HG03565 (cell line): Measurements from ENCODE around the gene ABCC12.

Experiments used
- ATAC-seq: cut with Tn5 transposase; IDR thresholded peaks from one replicate; pipeline ENCODE4 v1.9.1; 2021; ENCODE audit warnings: mild to moderate bottlenecking, moderate library complexity; ENCODE audit not compliant: unreplicated experiment

ABCC12 gene

GRCh38 chr16:48133455-48134211 is 22.2 kb downstream of the ABCC12 start:
- ATAC-seq = no peak

GRCh38 chr16:48132696-48133095 is 23.1 kb downstream of the ABCC12 start:
- ATAC-seq = no peak

DNA sequence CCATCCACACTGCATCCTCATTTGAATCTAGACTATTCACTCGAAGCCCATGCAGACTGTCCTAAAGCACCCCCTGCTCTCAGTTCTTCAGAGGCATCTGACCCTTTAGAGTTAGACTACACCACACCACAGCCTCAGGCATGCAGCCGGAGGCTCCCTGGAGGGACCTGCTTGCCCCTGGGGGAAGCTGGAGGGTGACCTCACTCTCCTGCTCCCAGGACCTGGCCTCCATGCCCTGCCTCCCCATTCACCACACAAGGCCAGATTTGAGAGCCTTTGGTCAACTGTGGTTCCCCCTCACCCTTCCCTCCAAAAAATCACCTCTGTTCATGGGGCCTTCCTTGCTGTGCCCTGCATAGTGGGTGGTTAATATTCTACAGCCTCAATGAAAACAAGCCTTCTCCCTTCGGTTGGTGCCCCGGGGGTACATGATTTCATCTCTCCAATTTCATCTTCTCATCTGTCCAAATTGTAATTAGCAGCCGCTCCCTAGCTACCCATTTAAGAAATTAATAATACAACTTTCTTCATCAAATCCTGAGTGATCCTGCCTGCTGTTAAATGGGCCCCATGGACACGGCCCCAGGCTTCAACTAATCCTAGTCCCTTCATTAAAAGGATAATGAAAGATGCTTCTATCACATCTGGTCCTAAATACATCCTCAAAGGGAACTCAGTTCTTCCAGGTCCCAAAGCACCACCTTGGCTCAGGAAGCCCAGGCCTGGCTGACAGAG is 24.4 kb downstream of the ABCC12 start:
- ATAC-seq = no peak

- no peak for ATAC-seq
Observed at GRCh38 chr16:48129926-48130325, 25.9 kb downstream of the ABCC12 start.

DNA sequence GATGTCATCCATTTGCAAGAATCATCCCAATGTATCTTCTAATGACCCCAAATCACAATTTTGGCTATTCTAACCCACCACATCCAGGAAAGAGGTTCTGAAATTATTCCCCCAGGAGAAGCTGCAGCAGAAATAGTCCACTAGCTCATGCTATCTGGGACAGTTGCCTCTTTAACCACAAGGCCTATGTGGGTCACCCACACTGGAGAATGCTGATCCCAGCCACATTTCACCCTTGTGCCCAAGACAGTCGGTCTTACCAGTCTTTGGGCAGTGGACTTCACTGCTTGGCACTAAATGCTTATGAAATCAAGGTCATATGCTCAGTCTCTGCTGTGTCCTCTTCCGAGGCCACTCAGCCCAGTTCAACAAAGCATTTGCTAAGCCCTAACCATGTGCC is 27.0 kb downstream of the ABCC12 start:
- no peak for ATAC-seq

- no peak for ATAC-seq
Observed at GRCh38 chr16:48126801-48127644, 28.8 kb downstream of the ABCC12 start.

DNA sequence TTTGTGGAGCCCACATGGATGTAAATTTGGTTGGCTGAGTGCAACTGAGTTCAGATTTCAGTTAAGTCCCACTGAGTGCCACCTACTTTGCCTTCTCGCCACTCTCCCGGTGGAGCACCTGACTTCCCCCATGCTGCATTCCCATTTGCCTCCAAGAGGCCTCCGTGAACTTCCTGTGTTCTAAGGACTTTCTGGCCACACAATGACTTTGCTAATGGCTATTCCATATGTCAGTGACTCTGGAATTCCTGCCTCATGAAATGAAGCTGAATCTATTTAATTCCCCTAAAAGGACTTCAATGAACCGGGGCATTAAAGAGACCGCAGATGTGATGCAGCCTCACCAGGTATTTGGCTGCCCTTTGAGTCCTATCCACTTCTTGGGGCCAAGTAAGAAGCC is 29.9 kb downstream of the ABCC12 start:
- no peak for ATAC-seq

GRCh38 chr16:48124266-48124665 is 31.5 kb downstream of the ABCC12 start:
- no peak for ATAC-seq

- ATAC-seq = peak; percentile 82
Observed at GRCh38 chr16:48123104-48123788, 32.5 kb downstream of the ABCC12 start.

GRCh38 chr16:48121276-48121675 is 34.5 kb downstream of the ABCC12 start:
- no peak for ATAC-seq

- ATAC-seq = no peak
Observed at GRCh38 chr16:48118841-48119240, 37.0 kb downstream of the ABCC12 start.

DNA sequence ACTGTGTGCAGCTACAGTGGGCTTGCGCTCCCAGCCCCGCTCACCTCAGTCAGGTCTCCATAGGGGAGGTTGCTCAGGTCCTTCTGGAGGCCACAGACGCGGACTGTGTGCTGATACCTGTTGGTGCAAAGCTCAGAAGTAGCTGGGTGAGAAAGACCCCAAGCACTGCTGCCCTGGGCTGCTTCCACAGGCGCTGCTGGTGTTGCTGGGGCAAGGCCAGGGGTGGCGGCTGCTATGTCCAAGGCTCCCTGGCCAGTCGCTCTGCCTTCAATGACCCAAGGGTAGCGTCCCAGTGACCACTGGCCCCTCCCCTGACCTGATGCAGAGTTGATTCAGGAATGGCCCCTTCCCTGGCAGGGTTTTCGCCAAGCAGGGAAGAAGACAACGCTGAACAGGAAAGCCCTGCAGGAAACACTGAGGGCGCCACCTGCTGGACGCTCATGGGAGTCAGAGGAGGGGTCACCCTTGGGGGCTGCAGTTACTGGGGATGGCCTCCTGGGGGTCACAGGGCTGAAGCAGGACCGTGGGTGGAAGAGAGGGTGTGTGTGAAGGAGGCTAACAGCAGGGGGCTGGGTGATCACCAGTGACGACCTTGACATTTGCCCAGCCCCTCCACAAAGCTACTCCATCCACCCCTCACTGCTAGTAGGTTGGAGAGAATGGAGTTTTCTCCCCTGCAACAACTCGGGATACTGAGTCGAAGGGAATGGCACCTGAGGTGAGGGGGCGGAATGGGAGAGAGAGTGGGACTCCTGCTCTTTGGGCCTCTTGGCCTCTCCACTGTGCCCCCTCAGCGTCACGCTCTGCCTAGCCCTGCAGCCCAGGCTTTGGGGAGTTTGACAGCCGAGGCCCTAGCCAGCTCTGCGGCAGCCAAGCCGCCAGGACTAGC is 38.3 kb downstream of the ABCC12 start:
- no peak for ATAC-seq

DNA sequence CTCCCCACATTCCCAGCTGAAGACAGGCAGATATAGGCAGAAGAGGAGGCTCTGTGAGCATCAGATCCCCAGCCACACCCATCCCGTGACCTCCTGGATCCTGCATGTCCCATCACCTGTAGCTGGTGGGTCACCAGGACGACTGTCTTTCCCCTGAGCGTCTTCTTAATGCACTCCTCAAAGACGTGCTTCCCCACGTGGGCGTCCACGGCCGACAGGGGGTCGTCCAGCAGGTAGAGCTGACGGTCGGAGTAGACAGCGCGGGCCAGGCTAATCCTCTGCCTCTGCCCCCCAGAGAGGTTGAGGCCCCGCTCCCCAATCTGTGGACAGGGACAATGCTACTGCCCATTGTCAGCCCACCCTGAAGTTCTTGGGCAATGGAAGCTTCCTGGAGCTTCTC is 40.5 kb downstream of the ABCC12 start:
- ATAC-seq = no peak

DNA sequence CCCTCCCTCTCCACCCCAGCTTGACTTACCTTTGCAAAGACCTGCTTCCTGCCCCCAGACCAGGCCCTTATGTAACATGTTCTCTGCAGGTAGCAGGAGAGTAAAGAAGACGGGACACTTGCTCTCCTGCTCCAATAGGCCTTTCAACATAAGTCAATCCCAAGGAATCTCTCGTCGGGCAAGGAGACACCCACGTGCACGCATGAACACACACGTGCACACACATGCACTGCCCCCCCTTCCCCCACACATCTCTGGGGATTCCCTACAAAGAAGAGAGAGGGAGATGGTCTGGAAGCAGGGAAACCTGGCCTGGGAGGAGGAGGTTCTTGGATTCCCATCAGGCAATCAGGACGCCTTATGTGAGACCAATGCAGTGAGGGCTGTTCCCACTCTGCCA is 41.4 kb downstream of the ABCC12 start:
- no peak for ATAC-seq

DNA sequence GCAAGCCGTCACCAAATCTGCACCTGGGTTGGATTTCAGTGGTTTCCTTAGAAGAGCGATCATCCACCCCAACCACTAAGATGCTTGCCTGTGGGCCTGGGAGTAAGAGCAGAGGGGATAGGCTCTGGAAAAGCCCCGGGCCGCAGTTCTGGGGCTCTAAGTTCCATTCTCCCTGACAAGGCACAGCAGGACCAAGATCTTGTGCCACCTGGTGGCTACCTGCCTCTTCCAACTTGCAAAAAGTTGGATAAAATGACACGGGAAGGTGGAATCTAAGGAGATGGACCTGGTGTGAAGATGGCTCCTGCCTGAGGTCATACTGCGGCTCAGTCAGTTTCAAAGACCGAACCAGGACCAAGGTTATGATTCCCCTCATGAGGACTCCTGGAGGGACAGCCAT is 42.3 kb downstream of the ABCC12 start:
- no peak for ATAC-seq

GRCh38 chr16:48113001-48113400 is 42.8 kb downstream of the ABCC12 start:
- no peak for ATAC-seq

DNA sequence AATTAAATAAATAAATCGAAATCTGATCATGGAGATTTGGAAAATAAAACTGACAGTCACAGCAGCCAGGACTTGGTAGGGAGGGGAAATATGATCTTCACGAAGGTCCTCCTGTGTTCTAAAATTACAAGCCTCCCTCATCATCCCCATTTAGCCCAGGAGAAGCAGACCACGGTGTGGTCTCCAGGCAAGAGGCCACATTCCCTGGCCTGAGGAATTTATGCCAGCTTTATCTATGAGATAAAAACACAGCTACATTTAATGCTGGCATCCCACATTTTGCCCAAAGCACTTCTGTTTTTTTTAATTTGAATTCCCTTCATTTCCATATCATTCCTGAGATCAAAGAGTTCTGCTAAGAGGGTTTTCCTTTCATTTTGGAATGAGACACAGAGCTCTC is 43.2 kb downstream of the ABCC12 start:
- ATAC-seq = no peak

DNA sequence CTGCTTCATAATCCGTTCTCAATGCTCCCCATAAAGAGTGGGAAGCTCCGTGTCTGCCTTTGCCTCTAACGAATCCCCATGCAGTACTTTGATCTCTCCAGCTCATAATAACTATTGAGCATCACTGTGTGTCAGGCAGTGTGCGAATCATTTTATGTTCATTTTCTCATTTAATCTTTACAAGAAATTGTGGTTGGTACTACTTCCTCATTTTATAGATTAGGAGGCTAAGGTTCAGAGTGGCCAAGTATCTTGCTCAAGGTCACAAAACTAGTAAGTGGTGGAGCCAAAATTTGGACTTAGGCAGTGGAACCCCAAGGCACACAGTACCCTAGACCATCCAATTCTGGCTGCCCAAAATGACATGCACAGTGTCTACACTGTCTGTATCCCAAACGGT is 44.8 kb downstream of the ABCC12 start:
- peak; percentile 46 for ATAC-seq

- ATAC-seq = no peak
Observed at GRCh38 chr16:48110000-48110399, 45.8 kb downstream of the ABCC12 start.

DNA sequence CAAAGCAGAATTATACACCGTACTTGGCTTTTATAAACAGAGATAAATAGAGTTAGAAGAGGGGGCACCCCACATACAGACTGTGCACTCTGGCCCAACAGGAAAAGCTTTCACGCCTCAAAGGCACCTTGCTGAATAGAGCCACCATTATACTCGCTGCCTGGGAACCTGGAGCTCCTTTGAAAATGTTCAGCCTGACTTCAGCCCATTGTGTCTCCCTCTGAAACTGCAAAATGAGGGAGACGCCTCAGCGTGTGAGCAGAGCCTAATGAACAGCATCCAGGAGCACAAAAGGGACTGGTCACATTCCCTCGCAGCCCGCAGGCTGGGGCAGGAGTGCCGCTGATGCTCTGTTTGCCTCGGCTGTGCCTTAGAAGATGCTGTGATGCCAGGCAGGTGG is 46.3 kb downstream of the ABCC12 start:
- no peak for ATAC-seq
